BLaER1 (cell line): ENCODE data around the gene PCDHGA2.
"Not testable (repeated sequence)": the region's sequence is repeated elsewhere in the genome, so short reads cannot be mapped to it uniquely, and the experiment has no call there.

ENCODE experiments used
- H3K27ac ChIP-seq: shearing (Covaris generic); formaldehyde crosslinking; 2 replicates; pipeline ENCODE4 v1.8.1; 2022
- H3K27me3 ChIP-seq: shearing (Covaris generic); formaldehyde crosslinking; 2 replicates; pipeline ENCODE4 v1.8.1; 2022
- H3K36me3 ChIP-seq: shearing (Covaris generic); formaldehyde crosslinking; 2 replicates; pipeline ENCODE4 v1.8.1; 2022
- H3K4me1 ChIP-seq: shearing (Covaris generic); formaldehyde crosslinking; 2 replicates; pipeline ENCODE4 v1.8.1; 2022
- H3K4me2 ChIP-seq: shearing (Covaris generic); formaldehyde crosslinking; 2 replicates; pipeline ENCODE4 v1.8.1; 2022
- H3K4me3 ChIP-seq: shearing (Covaris generic); formaldehyde crosslinking; 2 replicates; pipeline ENCODE4 v1.8.1; 2022
- H3K9ac ChIP-seq: shearing (Covaris generic); formaldehyde crosslinking; 2 replicates; pipeline ENCODE4 v1.8.1; 2022
- H3K9me3 ChIP-seq: shearing (Covaris generic); formaldehyde crosslinking; 2 replicates; pipeline ENCODE4 v1.8.1; 2022
- H4K20me1 ChIP-seq: shearing (Covaris generic); formaldehyde crosslinking; 2 replicates; pipeline ENCODE4 v1.8.1; 2022
- Cebpa-rat ChIP-seq: shearing (Covaris generic); IDR thresholded peaks from 2 replicates; pipeline ENCODE4 v1.8.1; 2022

PCDHGA2 gene

DNA sequence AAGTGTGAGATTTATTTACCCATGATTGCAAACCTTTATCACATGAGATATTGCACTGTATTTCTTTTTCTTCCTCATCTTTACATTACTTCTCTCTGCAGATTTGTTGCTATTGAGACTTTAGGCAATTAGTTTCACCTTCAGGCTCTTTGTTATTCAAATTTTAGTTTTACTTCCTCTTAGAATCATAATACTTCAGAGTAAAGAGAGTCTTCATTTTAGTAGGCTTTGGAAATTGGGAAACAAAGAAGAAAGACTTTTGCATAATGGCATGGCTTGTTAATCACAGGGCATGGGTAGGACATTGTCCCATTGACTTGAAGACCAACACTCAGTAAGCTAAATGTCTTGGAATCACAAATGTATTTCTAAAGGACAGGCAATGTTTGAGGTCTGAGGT is 24.2 kb downstream of the PCDHGA2 start:
- no peak overlapping the region for H3K4me2 ChIP-seq
- peaks cover 74% of the 10 kb centered on the region for H3K9me3 ChIP-seq
- H3K36me3 ChIP-seq, result no peaks in the 10 kb centered on the region
- H4K20me1 ChIP-seq, result no peaks in the 10 kb centered on the region
- H3K27ac ChIP-seq, result no peak overlapping the region
- no peaks in the 10 kb centered on the region for H3K27me3 ChIP-seq
- H3K9ac ChIP-seq, result no peak overlapping the region
- H3K4me1 ChIP-seq, result no peaks in the 10 kb centered on the region
- no peak for TF ChIP-seq Cebpa-rat
- H3K4me3 ChIP-seq, result no peak overlapping the region

DNA sequence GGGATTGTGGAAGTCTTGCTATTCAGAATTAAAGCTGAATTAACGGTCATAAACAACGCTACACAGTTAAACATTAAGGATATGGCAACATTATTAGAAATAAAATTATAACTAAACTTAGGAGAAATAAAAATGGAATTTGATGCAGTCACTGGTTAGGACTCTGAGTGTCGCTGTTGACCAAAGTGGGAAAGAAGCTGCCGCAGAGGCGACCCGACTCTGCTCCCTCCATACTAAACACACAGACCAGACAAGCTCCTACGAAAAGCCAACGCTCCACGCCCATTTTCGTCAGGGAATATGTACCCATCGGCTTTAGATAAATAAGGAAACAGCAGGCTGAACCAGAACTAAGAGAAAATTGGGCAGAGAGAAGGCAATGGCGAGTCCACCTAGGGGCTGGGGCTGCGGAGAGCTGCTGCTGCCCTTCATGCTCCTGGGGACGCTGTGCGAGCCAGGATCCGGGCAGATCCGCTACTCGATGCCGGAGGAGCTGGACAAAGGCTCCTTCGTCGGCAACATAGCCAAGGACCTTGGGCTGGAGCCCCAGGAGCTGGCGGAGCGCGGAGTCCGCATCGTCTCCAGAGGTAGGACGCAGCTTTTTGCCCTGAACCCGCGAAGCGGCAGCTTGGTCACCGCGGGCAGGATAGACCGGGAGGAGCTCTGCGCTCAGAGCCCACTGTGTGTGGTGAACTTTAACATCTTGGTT is 25.5 kb downstream of the PCDHGA2 start, which contains the start of gene PCDHGA5:
Gene PCDHGA5 (plus strand): TSS at position 211 of the 709 bp plus-strand sequence. CDS start 169 bp downstream, at position 380.
- H3K4me2 ChIP-seq, result no peak within 1 kb of the TSS
- no peak within 1 kb of the TSS for H3K9ac ChIP-seq

DNA sequence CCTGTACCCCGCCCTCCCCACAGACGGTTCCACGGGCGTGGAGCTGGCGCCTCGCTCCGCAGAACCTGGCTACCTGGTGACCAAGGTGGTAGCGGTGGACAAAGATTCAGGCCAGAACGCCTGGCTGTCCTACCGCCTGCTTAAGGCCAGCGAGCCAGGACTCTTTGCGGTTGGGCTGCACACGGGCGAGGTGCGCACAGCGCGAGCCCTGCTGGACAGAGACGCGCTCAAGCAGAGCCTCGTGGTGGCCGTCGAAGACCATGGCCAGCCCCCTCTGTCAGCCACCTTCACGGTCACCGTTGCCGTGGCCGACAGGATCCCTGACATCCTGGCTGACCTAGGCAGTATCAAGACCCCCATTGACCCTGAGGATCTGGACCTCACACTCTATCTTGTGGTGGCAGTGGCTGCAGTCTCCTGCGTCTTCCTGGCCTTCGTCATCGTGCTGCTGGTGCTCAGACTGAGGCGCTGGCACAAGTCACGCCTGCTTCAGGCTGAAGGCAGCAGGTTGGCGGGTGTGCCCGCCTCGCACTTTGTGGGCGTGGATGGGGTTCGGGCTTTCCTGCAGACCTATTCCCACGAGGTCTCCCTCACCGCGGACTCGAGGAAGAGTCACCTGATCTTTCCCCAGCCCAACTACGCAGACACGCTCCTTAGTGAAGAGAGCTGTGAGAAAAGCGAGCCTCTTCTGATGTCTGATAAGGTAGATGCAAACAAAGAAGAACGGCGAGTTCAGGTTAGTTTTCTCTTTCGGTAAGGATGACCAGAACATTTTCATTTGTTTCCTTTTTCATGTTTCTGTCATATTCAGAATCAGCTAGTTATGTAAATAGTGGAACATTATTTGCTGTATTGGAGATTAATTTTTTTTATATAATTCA is 27.7 kb downstream of the PCDHGA2 start:
- H3K4me3 ChIP-seq, result no peak overlapping the region
- H3K4me2 ChIP-seq, result no peak overlapping the region
- H3K9ac ChIP-seq, result no peak overlapping the region
- H3K9me3 ChIP-seq, result peaks cover 71% of the 10 kb centered on the region
- H4K20me1 ChIP-seq, result no peaks in the 10 kb centered on the region
- TF ChIP-seq Cebpa-rat, result no peak
- H3K27ac ChIP-seq, result no peak overlapping the region
- H3K27me3 ChIP-seq, result no peaks in the 10 kb centered on the region
- no peaks in the 10 kb centered on the region for H3K36me3 ChIP-seq
- H3K4me1 ChIP-seq, result no peaks in the 10 kb centered on the region

More for the DNA sequence above, 25.5 kb downstream of the PCDHGA2 start, which contains the start of gene PCDHGA5:
- Histone ChIP-seq H3K36me3 (no peaks in the 10 kb centered on the region), H3K4me1 (no peaks in the 10 kb centered on the region), H3K27me3 (no peaks in the 10 kb centered on the region), H3K9me3 (peaks cover 74% of the 10 kb centered on the region), H4K20me1 (no peaks in the 10 kb centered on the region), H3K27ac (no peak within 1 kb of the TSS), H3K4me3 (no peak within 1 kb of the TSS)
- TF ChIP-seq Cebpa-rat, result no peak

GRCh38 chr5:141369994-141370848 is 31.7 kb downstream of the PCDHGA2 start, which contains the start of gene PCDHGB3:
TSS of gene PCDHGB3 (plus strand) at chr5:141370242. CDS start at chr5:141370395, 153 bp downstream.
- Histone ChIP-seq H3K4me1 (no peaks in the 10 kb centered on the region), H3K4me3 (no peak within 1 kb of the TSS), H3K27ac (no peak within 1 kb of the TSS), H3K9me3 (peaks cover 71% of the 10 kb centered on the region), H3K36me3 (0 out of 2 replicates have a peak, but pooled peaks cover 7% of the 10 kb centered on the region), H3K9ac (no peak within 1 kb of the TSS), H3K4me2 (no peak within 1 kb of the TSS), H4K20me1 (no peaks in the 10 kb centered on the region), H3K27me3 (no peaks in the 10 kb centered on the region)
- TF ChIP-seq Cebpa-rat, result no peak

- Histone ChIP-seq H3K4me3 (no peak overlapping the region), H3K27ac (no peak overlapping the region), H3K9me3 (peaks cover 69% of the 10 kb centered on the region), H3K4me1 (no peaks in the 10 kb centered on the region), H3K4me2 (no peak overlapping the region), H3K36me3 (0 out of 2 replicates have a peak, but pooled peaks cover 7% of the 10 kb centered on the region), H3K27me3 (no peaks in the 10 kb centered on the region), H4K20me1 (no peaks in the 10 kb centered on the region), H3K9ac (no peak overlapping the region)
- no peak for TF ChIP-seq Cebpa-rat
Measured at GRCh38 chr5:141371572-141372475, 33.3 kb downstream of the PCDHGA2 start.

GRCh38 chr5:141373673-141374317 is 35.2 kb downstream of the PCDHGA2 start, which contains the start of gene PCDHGA6:
TSS of gene PCDHGA6 (plus strand) at chr5:141373891. CDS start at chr5:141374084, 193 bp downstream.
- Histone ChIP-seq H3K4me1 (no peaks in the 10 kb centered on the region), H3K4me3 (no peak within 1 kb of the TSS), H3K9ac (no peak within 1 kb of the TSS), H3K36me3 (0 out of 2 replicates have a peak, but pooled peaks cover 7% of the 10 kb centered on the region), H3K27me3 (no peaks in the 10 kb centered on the region), H3K4me2 (no peak within 1 kb of the TSS), H3K27ac (no peak within 1 kb of the TSS), H3K9me3 (peaks cover 73% of the 10 kb centered on the region), H4K20me1 (no peaks in the 10 kb centered on the region)
- no peak for TF ChIP-seq Cebpa-rat

- no peaks in the 10 kb centered on the region for H3K4me1 ChIP-seq
- H3K4me2 ChIP-seq, result no peak overlapping the region
- H3K4me3 ChIP-seq, result no peak overlapping the region
- H4K20me1 ChIP-seq, result no peaks in the 10 kb centered on the region
- no peak for TF ChIP-seq Cebpa-rat
- H3K36me3 ChIP-seq, result 0 out of 2 replicates have a peak, but pooled peaks cover 7% of the 10 kb centered on the region
- H3K9ac ChIP-seq, result no peak overlapping the region
- H3K27ac ChIP-seq, result no peak overlapping the region
- peaks cover 73% of the 10 kb centered on the region for H3K9me3 ChIP-seq
- H3K27me3 ChIP-seq, result no peaks in the 10 kb centered on the region
Measured at GRCh38 chr5:141374627-141375026, 36.1 kb downstream of the PCDHGA2 start.

- not testable (repeated sequence) for H3K4me1 ChIP-seq, H3K4me2 ChIP-seq, H3K4me3 ChIP-seq, H3K9ac ChIP-seq, H3K27me3 ChIP-seq, H4K20me1 ChIP-seq, H3K36me3 ChIP-seq, H3K27ac ChIP-seq
- peaks cover 65% of the 10 kb centered on the region for H3K9me3 ChIP-seq
Measured at GRCh38 chr5:141375444-141376155, 37.0 kb downstream of the PCDHGA2 start.
